Hepatocyte (in vitro differentiated cells): Measurements from ENCODE around the gene EPHA6. TPM values are rescaled to one million over a fixed set of nuclear protein-coding genes. Genes with fewer than 3 reads are reported as not detected.

ENCODE experiments used
- DNase-seq: peaks from one replicate; pipeline ENCODE4 v3.0.0-alpha.2; 2016; ENCODE audit warnings: low spot score
- H2AFZ ChIP-seq: fragments of 200-600 bp; sonication (generic); 2 replicates; pipeline ENCODE4 v1.6.0; 2016; ENCODE audit warnings: antibody characterized with exemption, mild to moderate bottlenecking
- H3K27ac ChIP-seq: fragments of 200-600 bp; sonication (generic); 2 replicates; pipeline ENCODE4 v1.5.1; 2016; ENCODE audit warnings: mild to moderate bottlenecking
- H3K27me3 ChIP-seq: fragments of 200-600 bp; sonication (generic); 2 replicates; pipeline ENCODE4 v1.6.1; 2016
- H3K36me3 ChIP-seq: fragments of 200-600 bp; sonication (generic); replicated peaks from 2 replicates; pipeline ENCODE4 v1.5.1; 2016; ENCODE audit warnings: low read depth; ENCODE audit not compliant: insufficient read depth
- H3K4me1 ChIP-seq: fragments of 200-600 bp; sonication (generic); 2 replicates; pipeline ENCODE4 v1.5.1; 2016; ENCODE audit warnings: mild to moderate bottlenecking, moderate library complexity; ENCODE audit not compliant: insufficient read depth
- H3K4me2 ChIP-seq: fragments of 200-600 bp; sonication (generic); 2 replicates; pipeline ENCODE4 v1.6.0; 2016
- H3K4me3 ChIP-seq: fragments of 200-600 bp; sonication (generic); 2 replicates; pipeline ENCODE4 v1.5.1; 2016; ENCODE audit warnings: mild to moderate bottlenecking
- H3K79me2 ChIP-seq: fragments of 200-600 bp; sonication (generic); 2 replicates; pipeline ENCODE4 v1.6.0; 2017; ENCODE audit warnings: mild to moderate bottlenecking
- H3K9me2 ChIP-seq: fragments of 200-600 bp; sonication (generic); replicated peaks from 2 replicates; pipeline ENCODE4 v1.6.0; 2017; ENCODE audit warnings: mild to moderate bottlenecking; ENCODE audit not compliant: insufficient read depth
- H3K9me3 ChIP-seq: fragments of 200-600 bp; sonication (generic); 2 replicates; pipeline ENCODE4 v1.5.1; 2016; ENCODE audit warnings: low read depth, mild to moderate bottlenecking
- H4K20me1 ChIP-seq: fragments of 200-600 bp; sonication (generic); 2 replicates; pipeline ENCODE4 v1.6.0; 2016; ENCODE audit warnings: mild to moderate bottlenecking; ENCODE audit not compliant: insufficient read depth, poor library complexity, severe bottlenecking
- EZH2 ChIP-seq: fragments of 200-600 bp; sonication (generic); IDR thresholded peaks from 2 replicates; pipeline ENCODE4 v1.6.1; 2016; ENCODE audit warnings: antibody characterized with exemption, mild to moderate bottlenecking, borderline replicate concordance
- EZH2phosphoT487 ChIP-seq: fragments of 200-600 bp; sonication (generic); IDR thresholded peaks from one replicate; pipeline ENCODE4 v1.6.1; 2018; ENCODE audit warnings: antibody characterized with exemption, mild to moderate bottlenecking, low read depth, moderate library complexity; ENCODE audit not compliant: unreplicated experiment, severe bottlenecking
- WGBS: methylation state at CpG from one replicate; pipeline ENCODE4 v1.1.6; 2016; ENCODE audit warnings: low lambda C conversion rate; ENCODE audit errors: missing lambda C conversion rate; 5-methylcytosine and 5-hydroxymethylcytosine counted together
- polyA plus RNA-seq: library from polyadenylated mRNA; unstranded; fragments of >200 nt; fragmentation: Nextera tagmentation; extraction: Ambion mirVana; gene quantifications from 2 replicates; pipeline ENCODE4 v1.2.1, GENCODE V29; 2016
- total RNA-seq: library from RNA; depleted of rRNA; stranded (reverse); fragments of >200 nt; gene quantifications from 2 replicates; pipeline ENCODE4 v1.2.3, GENCODE V29; 2014
- TF ChIP-seq, protein P1 (sequence below): fragments of 200-600 bp; sonication (generic); IDR thresholded peaks from 2 replicates; pipeline ENCODE4 v1.5.1; 2016; ENCODE audit warnings: antibody characterized with exemption, mild to moderate bottlenecking; ENCODE audit not compliant: poor library complexity

Gene EPHA6
- total RNA-seq (14.3 and 16.7 TPM in 2 replicates), polyA plus RNA-seq (3.4 and 5.0 TPM in 2 replicates)

- WGBS = under 1% methylated on average over 70 of the region's 83 CpGs
- Histone ChIP-seq H3K36me3 (no peaks in the 10 kb centered on the region), H3K27me3 (no peaks in the 10 kb centered on the region), H3K79me2 (peaks cover 29% of the 10 kb centered on the region), H3K4me2 (peak within 1 kb of the TSS; percentile 85), H3K9me2 (no peaks in the 10 kb centered on the region), H2AFZ (peak within 1 kb of the TSS; percentile 81), H4K20me1 (no peaks in the 10 kb centered on the region), H3K4me1 (no peaks in the 10 kb centered on the region), H3K27ac (peak within 1 kb of the TSS; percentile 38), H3K9me3 (no peaks in the 10 kb centered on the region), H3K4me3 (peak within 1 kb of the TSS; percentile 53)
- TF ChIP-seq, protein P1, sequence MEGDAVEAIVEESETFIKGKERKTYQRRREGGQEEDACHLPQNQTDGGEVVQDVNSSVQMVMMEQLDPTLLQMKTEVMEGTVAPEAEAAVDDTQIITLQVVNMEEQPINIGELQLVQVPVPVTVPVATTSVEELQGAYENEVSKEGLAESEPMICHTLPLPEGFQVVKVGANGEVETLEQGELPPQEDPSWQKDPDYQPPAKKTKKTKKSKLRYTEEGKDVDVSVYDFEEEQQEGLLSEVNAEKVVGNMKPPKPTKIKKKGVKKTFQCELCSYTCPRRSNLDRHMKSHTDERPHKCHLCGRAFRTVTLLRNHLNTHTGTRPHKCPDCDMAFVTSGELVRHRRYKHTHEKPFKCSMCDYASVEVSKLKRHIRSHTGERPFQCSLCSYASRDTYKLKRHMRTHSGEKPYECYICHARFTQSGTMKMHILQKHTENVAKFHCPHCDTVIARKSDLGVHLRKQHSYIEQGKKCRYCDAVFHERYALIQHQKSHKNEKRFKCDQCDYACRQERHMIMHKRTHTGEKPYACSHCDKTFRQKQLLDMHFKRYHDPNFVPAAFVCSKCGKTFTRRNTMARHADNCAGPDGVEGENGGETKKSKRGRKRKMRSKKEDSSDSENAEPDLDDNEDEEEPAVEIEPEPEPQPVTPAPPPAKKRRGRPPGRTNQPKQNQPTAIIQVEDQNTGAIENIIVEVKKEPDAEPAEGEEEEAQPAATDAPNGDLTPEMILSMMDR = peak; percentile 39
- TF ChIP-seq EZH2 (no peak), EZH2phosphoT487 (no peak)
- DNase-seq = peak; percentile 85
Measured at GRCh38 chr3:96813820-96814650, at the start of gene EPHA6. TSS of gene EPHA6 (plus strand) at chr3:96814594.

DNA sequence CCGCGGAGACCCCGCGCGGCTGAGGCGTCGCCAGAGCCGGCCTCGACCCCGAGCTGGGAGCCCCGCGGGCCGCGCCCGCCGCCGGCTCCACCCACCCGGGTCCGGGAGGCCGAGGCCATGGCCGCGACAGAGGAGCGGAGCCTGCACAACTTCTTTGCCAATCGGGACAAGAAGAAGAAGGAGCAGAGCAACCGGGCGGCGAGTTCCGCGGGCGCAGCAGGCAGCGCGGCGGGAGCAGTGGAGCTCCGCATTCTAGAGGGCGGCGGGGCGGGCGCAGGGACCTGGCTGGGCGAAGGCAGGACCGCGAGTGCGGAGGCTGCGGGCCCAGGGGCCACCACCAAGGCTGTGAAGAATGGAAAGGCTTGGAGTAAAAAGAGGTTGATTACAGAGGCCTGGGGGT, 37.6 kb upstream of the EPHA6 start:
- Histone ChIP-seq H4K20me1 (no peaks in the 10 kb centered on the region), H2AFZ (no peak overlapping the region), H3K27me3 (no peaks in the 10 kb centered on the region), H3K36me3 (no peaks in the 10 kb centered on the region), H3K4me3 (no peak overlapping the region), H3K4me1 (no peaks in the 10 kb centered on the region), H3K27ac (no peak overlapping the region), H3K9me2 (no peaks in the 10 kb centered on the region), H3K4me2 (no peak overlapping the region), H3K9me3 (no peaks in the 10 kb centered on the region), H3K79me2 (no peaks in the 10 kb centered on the region)
- TF ChIP-seq EZH2phosphoT487 (no peak), EZH2 (no peak)
- TF ChIP-seq, protein P1 = no peak
- 98% methylated on average over 42 of the region's 43 CpGs for WGBS
- DNase-seq = no peak

DNA sequence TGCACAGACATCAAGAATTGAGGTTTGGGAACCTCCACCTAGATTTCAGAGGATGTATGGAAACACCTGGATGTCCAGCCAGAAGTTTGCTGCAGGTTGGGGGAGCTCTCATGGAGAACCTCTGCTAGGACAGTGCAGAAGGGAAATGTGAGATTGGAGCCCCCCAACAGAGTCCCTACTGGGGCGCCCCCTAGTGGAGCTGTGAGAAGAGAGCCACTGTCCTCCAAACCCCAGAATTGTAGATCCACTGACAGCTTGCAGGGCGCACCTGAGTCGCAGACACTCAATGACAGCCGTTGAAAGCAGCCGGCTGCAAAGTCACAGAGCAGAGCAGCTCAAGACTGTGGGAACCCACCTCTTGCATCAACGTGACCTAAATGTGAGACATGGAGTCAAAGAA, 34.6 kb upstream of the EPHA6 start:
- no peaks in the 10 kb centered on the region for H4K20me1 ChIP-seq
- H3K9me2 ChIP-seq = no peaks in the 10 kb centered on the region
- H3K36me3 ChIP-seq = no peaks in the 10 kb centered on the region
- no peak overlapping the region for H3K4me3 ChIP-seq
- H3K27me3 ChIP-seq = no peaks in the 10 kb centered on the region
- no peak for DNase-seq
- no peak overlapping the region for H2AFZ ChIP-seq
- H3K9me3 ChIP-seq = no peaks in the 10 kb centered on the region
- no peak overlapping the region for H3K4me2 ChIP-seq
- no peaks in the 10 kb centered on the region for H3K4me1 ChIP-seq
- TF ChIP-seq EZH2phosphoT487 (no peak), EZH2 (no peak)
- TF ChIP-seq, protein P1 = no peak
- H3K27ac ChIP-seq = no peak overlapping the region
- no peaks in the 10 kb centered on the region for H3K79me2 ChIP-seq
- 79% methylated on average over 6 of the region's 6 CpGs for WGBS
